Stomach (tissue), 9 donors: ENCODE results near the gene HS2ST1. TPM values are rescaled to one million over a fixed set of nuclear protein-coding genes. Genes with fewer than 3 reads are reported as not detected.

Source experiments
- DNase-seq, 2 donors: peaks; one replicate each; pipeline versions ENCODE4 v3.0.0 to v3.0.0-alpha.2; 2013 to 2019
- H3K27ac ChIP-seq, 5 donors: fragments of 200-600 bp in 4 of 5; sonication (generic) in 4 of 5; one replicate each; pipeline ENCODE4 v1.5.1; 2013 to 2019; ENCODE audit warnings: mild to moderate bottlenecking in 1 of 5, moderate library complexity in 1 of 5
- H3K27me3 ChIP-seq, 3 donors: fragments of 200-600 bp; sonication (generic); one replicate each; pipeline ENCODE4 v1.5.1; 2017 to 2019; ENCODE audit warnings: mixed run types in 1 of 3
- H3K36me3 ChIP-seq, 4 donors: fragments of 200-600 bp; sonication (generic); 1 replicate in 3 of 4; 2 replicates in 1 of 4; pipeline ENCODE4 v1.5.1; 2016 to 2019
- H3K4me1 ChIP-seq, 4 donors: fragments of 200-600 bp; sonication (generic); one replicate each; pipeline ENCODE4 v1.5.1; 2016 to 2019
- H3K4me3 ChIP-seq, 4 donors: fragments of 200-600 bp; sonication (generic) in 3 of 4; one replicate each; pipeline ENCODE4 v1.5.1; 2016 to 2019; ENCODE audit warnings: mild to moderate bottlenecking in 1 of 4
- H3K9me3 ChIP-seq, 4 donors: fragments of 200-600 bp; sonication (generic); one replicate each; pipeline ENCODE4 v1.5.1; 2016 to 2019
- EP300 ChIP-seq: sonication (generic); formaldehyde crosslinking; IDR thresholded peaks from one replicate; pipeline ENCODE4 v1.6.1; 2017; ENCODE audit warnings: antibody characterized with exemption
- POLR2A ChIP-seq, 4 donors: fragments of 450-650 bp; IDR thresholded peaks; one replicate each; pipeline ENCODE4 v1.6.1; 2016; ENCODE audit warnings: antibody characterized with exemption in 4 of 4, control low read depth in 2 of 4, mild to moderate bottlenecking in 1 of 4, moderate library complexity in 1 of 4
- POLR2AphosphoS5 ChIP-seq, 3 donors: sonication (generic); formaldehyde crosslinking; IDR thresholded peaks; one replicate each; pipeline ENCODE4 v1.6.1; 2016; ENCODE audit warnings: antibody characterized with exemption in 3 of 3
- WGBS, 5 donors: extraction: QIAGEN DNeasy Blood & Tissue Kit in 3 of 5; methylation state at CpG; one replicate each; pipeline versions ENCODE4 v1.1.5 to v1.1.7; 2013 to 2018; 5-methylcytosine and 5-hydroxymethylcytosine counted together
- intact Hi-C: fragments of 100-400 bp; cut with DNase I; formaldehyde crosslinking; loops from one replicate; pipeline ENCODE4 v1.15.1; 2023; ENCODE audit warnings: low total_unique reads
- polyA plus RNA-seq, 3 donors: library from polyadenylated mRNA; stranded (reverse); fragments of 200-250 nt; gene quantifications; one replicate each; pipeline ENCODE4 v1.2.3, GENCODE V29; 2013
- total RNA-seq, 5 donors: library from RNA; depleted of rRNA; stranded (reverse); fragments of >200 nt; gene quantifications; one replicate each; pipeline versions ENCODE4 v1.1.0 to v1.2.3, GENCODE V29; 2014 to 2016
- TF ChIP-seq, protein P1 (sequence below), 7 experiments: fragments of 450-650 bp in 4 of 7; fragments of 200-600 bp in 3 of 7; sonication (generic) in 3 of 7; IDR thresholded peaks; one replicate each; pipeline ENCODE4 v1.5.1; 2016 to 2019; ENCODE audit warnings: antibody characterized with exemption in 7 of 7, control low read depth in 2 of 7, mild to moderate bottlenecking in 1 of 7
- donor health status: healthy with polysubstance abuse.
- donor health status: Bipolar disorder and iron deficiency.
- donor health status: healthy.

The HS2ST1 gene
- total and polyA plus RNA-seq, 8 donors: 1.8 to 29.0 (median 5.1) TPM

DNA sequence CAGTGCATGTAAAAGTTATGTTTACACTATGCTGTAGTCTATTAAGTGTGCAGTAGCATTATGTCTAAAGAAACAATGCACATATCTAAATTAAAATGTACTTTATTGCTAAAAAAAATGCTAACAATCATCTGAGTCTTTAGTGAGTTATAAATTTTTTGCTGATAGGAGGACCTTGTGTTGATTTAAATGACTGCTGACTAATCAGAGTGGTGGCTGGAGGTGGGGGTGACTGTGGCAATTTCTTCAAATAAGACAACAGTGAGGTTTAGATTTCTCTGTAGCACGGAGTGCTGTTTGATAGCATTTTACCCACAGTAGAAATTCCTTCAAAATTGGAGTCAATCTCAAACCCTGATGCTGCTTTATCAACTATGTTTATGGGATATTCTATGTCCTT is 37.0 kb downstream of the HS2ST1 start:
- no peaks in the 10 kb centered on the region for H3K9me3 ChIP-seq
- TF ChIP-seq EP300 (no peak), POLR2AphosphoS5 (IDR thresholded peaks at IDR 0.05) (no peak), POLR2A (IDR thresholded peaks at IDR 0.05) (no peak)
- TF ChIP-seq, protein P1, sequence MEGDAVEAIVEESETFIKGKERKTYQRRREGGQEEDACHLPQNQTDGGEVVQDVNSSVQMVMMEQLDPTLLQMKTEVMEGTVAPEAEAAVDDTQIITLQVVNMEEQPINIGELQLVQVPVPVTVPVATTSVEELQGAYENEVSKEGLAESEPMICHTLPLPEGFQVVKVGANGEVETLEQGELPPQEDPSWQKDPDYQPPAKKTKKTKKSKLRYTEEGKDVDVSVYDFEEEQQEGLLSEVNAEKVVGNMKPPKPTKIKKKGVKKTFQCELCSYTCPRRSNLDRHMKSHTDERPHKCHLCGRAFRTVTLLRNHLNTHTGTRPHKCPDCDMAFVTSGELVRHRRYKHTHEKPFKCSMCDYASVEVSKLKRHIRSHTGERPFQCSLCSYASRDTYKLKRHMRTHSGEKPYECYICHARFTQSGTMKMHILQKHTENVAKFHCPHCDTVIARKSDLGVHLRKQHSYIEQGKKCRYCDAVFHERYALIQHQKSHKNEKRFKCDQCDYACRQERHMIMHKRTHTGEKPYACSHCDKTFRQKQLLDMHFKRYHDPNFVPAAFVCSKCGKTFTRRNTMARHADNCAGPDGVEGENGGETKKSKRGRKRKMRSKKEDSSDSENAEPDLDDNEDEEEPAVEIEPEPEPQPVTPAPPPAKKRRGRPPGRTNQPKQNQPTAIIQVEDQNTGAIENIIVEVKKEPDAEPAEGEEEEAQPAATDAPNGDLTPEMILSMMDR (IDR thresholded peaks at IDR 0.05): no peak
- intact Hi-C loops: no loop called here
- no peak overlapping the region for H3K27ac ChIP-seq
- H3K27me3 ChIP-seq: no peaks in the 10 kb centered on the region
- H3K36me3 ChIP-seq: no peaks in the 10 kb centered on the region
- H3K4me1 ChIP-seq: peaks cover 0 to 23% (median 0%) of the 10 kb centered on the region in 4 donors
- WGBS, 5 donors: 44 to 72% (median 64%) methylated on average over 1 of the region's 1 CpG
- no peak overlapping the region for H3K4me3 ChIP-seq
- DNase-seq: no peak

DNA sequence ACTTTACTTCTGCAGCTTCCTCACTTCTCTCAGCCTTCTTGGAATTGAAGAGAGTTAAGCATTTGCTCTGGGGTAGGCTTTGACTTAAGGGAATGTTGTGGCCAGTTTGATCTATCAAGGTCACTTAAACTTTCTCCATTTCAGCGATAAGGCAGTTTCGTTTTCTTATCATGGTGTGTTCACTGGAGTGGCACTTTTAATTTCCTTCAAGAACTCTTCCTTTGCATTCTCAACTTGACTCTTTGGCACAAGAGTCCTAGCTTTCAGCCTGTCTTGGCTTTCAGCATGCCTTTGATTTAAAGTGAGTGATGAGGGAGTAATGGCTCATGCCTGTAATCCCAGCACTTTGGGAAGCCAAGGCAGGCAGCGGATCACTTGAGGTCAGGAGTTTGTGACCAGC is 38.7 kb downstream of the HS2ST1 start:
- intact Hi-C loops: no loop called here

DNA sequence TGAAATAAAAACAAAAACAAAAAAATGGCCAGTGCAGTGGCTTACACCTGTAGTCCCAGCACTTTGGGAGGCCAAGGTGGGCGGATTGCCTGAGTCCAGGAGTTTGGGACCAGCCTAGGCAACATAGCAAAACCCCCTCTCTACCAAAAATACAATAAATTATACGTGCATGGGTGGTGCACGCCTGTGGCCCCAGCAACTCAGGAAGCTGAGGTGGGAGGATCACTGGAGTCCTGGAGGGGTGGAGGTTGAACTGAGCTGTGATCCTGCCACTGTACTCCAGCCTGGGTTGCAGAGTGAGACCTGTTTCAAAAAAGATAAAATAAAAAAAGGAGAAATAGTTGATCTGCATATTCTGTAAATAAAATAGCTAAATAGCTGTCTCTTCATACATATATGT is 41.2 kb downstream of the HS2ST1 start:
- intact Hi-C loops: no loop called here

More for the DNA sequence above, 38.7 kb downstream of the HS2ST1 start:
- TF ChIP-seq EP300 (no peak), POLR2AphosphoS5 (IDR thresholded peaks at IDR 0.05) (no peak), POLR2A (IDR thresholded peaks at IDR 0.05) (no peak)
- TF ChIP-seq, protein P1 (IDR thresholded peaks at IDR 0.05): no peak
- H3K4me1 ChIP-seq: peaks cover 0 to 7% (median 0%) of the 10 kb centered on the region in 4 donors
- H3K4me3 ChIP-seq: no peak overlapping the region
- no peaks in the 10 kb centered on the region for H3K36me3 ChIP-seq
- no peak overlapping the region for H3K27ac ChIP-seq
- H3K27me3 ChIP-seq: no peaks in the 10 kb centered on the region
- 42 to 53% (median 46%) methylated on average over 3 of the region's 3 CpGs for WGBS, 5 donors
- peak in 1 of 2 donors; percentile 23 for DNase-seq
- H3K9me3 ChIP-seq: no peaks in the 10 kb centered on the region

DNA sequence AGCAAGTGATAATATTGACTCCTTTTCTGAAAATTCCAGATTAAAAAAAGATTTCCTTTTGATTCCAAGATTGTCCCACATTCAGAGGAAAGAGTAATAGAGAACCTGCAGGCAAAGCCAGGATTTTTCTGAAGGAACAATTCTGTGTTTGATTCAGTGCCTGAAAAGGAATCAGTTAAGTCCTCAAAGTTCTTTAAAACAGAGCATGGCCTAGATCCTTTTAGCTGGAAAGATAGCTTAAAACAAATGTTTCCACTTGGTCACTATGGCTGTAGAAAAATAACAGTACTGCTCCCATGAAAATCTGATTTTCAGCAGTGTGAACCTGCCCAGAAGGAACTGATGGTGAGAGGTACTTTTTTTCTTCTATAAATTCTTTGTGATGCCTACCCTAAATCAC is 41.8 kb downstream of the HS2ST1 start:
- no peak overlapping the region for H3K27ac ChIP-seq
- TF ChIP-seq EP300 (no peak), POLR2AphosphoS5 (IDR thresholded peaks at IDR 0.05) (no peak), POLR2A (IDR thresholded peaks at IDR 0.05) (no peak)
- TF ChIP-seq, protein P1 (IDR thresholded peaks at IDR 0.05): no peak
- intact Hi-C loops: no loop called here

More for the DNA sequence above, 41.2 kb downstream of the HS2ST1 start:
- no peak overlapping the region for H3K4me3 ChIP-seq
- no peaks in the 10 kb centered on the region for H3K9me3 ChIP-seq
- H3K36me3 ChIP-seq: no peaks in the 10 kb centered on the region
- no peak for DNase-seq
- H3K4me1 ChIP-seq: peaks cover 0 to 6% (median 0%) of the 10 kb centered on the region in 4 donors
- 78 to 91% (median 90%) methylated on average over 3 of the region's 3 CpGs for WGBS, 5 donors
- TF ChIP-seq EP300 (no peak), POLR2A (IDR thresholded peaks at IDR 0.05) (no peak), POLR2AphosphoS5 (IDR thresholded peaks at IDR 0.05) (no peak)
- TF ChIP-seq, protein P1 (IDR thresholded peaks at IDR 0.05): no peak
- no peak overlapping the region for H3K27ac ChIP-seq
- H3K27me3 ChIP-seq: no peaks in the 10 kb centered on the region

More for the DNA sequence above, 41.8 kb downstream of the HS2ST1 start:
- Histone ChIP-seq H3K4me3 (no peak overlapping the region), H3K36me3 (no peaks in the 10 kb centered on the region), H3K27me3 (no peaks in the 10 kb centered on the region), H3K4me1 (peaks cover 0 to 6% (median 0%) of the 10 kb centered on the region in 4 donors), H3K9me3 (no peaks in the 10 kb centered on the region)
- no peak for DNase-seq
